Stimulated activated memory B cell treated with anti-CD40 and anti-IgM and Interleukin-4, amounts not matched to agents 10 μg/mL and 1 μg/mL and 100 μg/mL, for 72 hours (primary cell): ENCODE results near the gene ARFGEF2.
"Not testable (repeated sequence)": the region's sequence is repeated elsewhere in the genome, so short reads cannot be mapped to it uniquely, and the experiment has no call there.

Experiments
- ATAC-seq: fragments of 150-1000 bp; cut with Tn5 transposase; 2 replicates; pipeline ENCODE4 v1.10.0; 2021
- H3K27ac Mint-ChIP-seq: one replicate; pipeline ENCODE4 v1.8.0; 2022; ENCODE audit warnings: mild to moderate bottlenecking, mixed read lengths
- H3K27me3 Mint-ChIP-seq: one replicate; pipeline ENCODE4 v1.8.0; 2022; ENCODE audit warnings: mixed read lengths
- H3K36me3 Mint-ChIP-seq: one replicate; pipeline ENCODE4 v1.8.0; 2022; ENCODE audit warnings: mixed read lengths
- H3K4me1 Mint-ChIP-seq: one replicate; pipeline ENCODE4 v1.8.0; 2022; ENCODE audit warnings: mixed read lengths
- H3K4me3 Mint-ChIP-seq: one replicate; pipeline ENCODE4 v1.8.0; 2022; ENCODE audit warnings: mild to moderate bottlenecking, moderate library complexity, mixed read lengths
- H3K9me3 Mint-ChIP-seq: one replicate; pipeline ENCODE4 v1.8.0; 2022; ENCODE audit warnings: mixed read lengths

ARFGEF2 gene

GRCh38 chr20:48921168-48921882, at the start of gene ARFGEF2:
TSS of gene ARFGEF2 (plus strand) at chr20:48921711. CDS start at chr20:48921890, 179 bp downstream.
- Mint-ChIP-seq H3K27me3 (no peaks in the 10 kb centered on the region), H3K4me1 (peaks cover 55% of the 10 kb centered on the region), H3K27ac (peak within 1 kb of the TSS; percentile 92), H3K9me3 (no peaks in the 10 kb centered on the region), H3K4me3 (peak within 1 kb of the TSS; percentile 98), H3K36me3 (peaks cover 6% of the 10 kb centered on the region)
- peak; percentile 95 for ATAC-seq

DNA sequence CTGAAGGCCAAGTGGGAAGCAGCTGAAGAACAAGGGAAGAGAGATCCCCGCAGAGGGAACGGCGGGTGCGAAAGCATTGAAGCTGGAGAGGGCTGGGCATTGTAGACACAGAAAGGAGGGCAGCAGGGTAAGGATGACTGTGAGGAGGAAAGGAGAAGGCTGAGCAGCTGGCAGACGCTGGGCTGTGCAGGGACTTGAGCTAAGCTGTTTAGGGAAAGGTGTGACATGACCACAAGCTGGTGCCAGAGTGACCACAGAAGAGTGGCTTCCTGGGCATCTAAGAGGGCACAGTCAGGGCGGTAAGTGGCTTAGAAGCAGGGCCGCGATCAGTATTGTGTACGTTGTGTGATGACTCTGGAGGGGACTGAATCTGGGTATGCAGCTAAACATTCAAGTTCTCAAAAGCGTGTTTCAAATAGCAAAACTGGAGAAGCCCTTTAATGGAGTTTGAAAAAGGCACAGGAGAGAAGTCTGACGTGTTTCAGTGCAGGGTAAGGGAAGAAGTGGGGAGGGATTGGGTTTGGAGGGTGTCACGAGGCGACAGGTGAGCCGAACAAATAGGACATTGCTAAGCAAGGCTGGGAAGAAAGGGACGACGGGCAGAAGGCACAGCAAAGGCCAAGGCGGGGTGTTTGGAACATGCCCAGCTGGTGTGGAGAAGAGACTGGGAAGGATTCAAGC, 46.1 kb upstream of the ARFGEF2 start:
- Mint-ChIP-seq H3K4me1 (peaks cover 39% of the 10 kb centered on the region), H3K36me3 (no peaks in the 10 kb centered on the region), H3K27ac (peak overlapping the region; percentile 99), H3K27me3 (no peaks in the 10 kb centered on the region), H3K9me3 (no peaks in the 10 kb centered on the region), H3K4me3 (no peak overlapping the region)
- no peak for ATAC-seq

- Mint-ChIP-seq H3K27me3 (no peaks in the 10 kb centered on the region), H3K36me3 (no peaks in the 10 kb centered on the region), H3K9me3 (no peaks in the 10 kb centered on the region), H3K4me3 (no peak overlapping the region), H3K4me1 (peaks cover 39% of the 10 kb centered on the region), H3K27ac (peak overlapping the region; percentile 99)
- peak; percentile 73 for ATAC-seq
Measured at GRCh38 chr20:48875914-48876240, 45.6 kb upstream of the ARFGEF2 start.

DNA sequence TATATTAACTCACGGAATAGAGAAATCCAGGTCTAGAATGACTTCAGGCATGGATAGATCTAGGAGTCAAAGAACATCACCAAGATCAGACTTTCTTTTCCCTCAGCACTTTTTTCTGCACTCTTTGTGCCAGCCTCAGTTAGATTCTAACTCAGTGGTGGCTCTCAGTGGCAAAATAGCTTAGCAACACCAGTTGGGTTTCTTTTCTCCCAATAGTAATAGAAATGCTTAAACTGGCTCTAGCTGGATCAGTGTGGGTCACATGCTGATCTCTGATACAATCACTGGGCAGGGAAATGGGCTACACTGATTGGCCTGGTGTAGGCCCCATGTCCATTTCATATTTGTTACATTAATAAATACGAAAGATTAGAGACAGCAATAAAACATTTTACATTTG, 44.2 kb upstream of the ARFGEF2 start:
- Mint-ChIP-seq H3K9me3 (no peaks in the 10 kb centered on the region), H3K27me3 (no peaks in the 10 kb centered on the region), H3K4me1 (peaks cover 39% of the 10 kb centered on the region), H3K4me3 (no peak overlapping the region), H3K27ac (no peak overlapping the region), H3K36me3 (no peaks in the 10 kb centered on the region)
- no peak for ATAC-seq

- H3K27me3 Mint-ChIP-seq: no peaks in the 10 kb centered on the region
Measured at GRCh38 chr20:48878534-48879248, 42.8 kb upstream of the ARFGEF2 start.

DNA sequence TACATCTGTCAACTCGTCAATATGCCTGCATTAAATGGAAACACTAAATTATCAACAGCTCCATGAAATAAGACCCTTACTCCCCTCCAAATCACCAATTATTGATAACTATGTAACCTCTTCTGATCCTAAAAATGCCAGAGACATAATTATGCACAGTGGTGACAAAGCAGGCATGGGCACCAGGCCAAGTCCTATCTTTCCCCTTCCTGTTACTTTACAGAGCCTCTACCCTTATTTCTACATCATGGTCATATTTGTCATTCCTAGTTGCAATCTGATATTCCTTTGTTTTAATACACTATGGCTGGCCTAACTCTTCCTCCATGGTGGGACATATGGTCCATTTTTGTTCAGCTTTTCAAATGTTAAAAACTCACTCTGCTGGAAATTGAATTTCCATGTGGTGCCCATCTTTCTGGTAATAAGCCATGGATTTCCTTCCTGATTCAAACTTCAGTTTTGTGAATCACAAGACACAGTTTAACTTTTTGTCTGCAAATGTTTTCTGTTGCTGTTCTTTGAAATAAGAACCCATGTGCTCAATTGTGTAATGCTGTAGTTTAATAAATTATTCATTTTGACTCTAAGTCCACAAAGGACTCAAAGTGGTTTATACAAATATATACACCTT, 41.8 kb upstream of the ARFGEF2 start:
- Mint-ChIP-seq H3K9me3 (no peaks in the 10 kb centered on the region), H3K27ac (no peak overlapping the region), H3K4me1 (peaks cover 19% of the 10 kb centered on the region), H3K27me3 (no peaks in the 10 kb centered on the region), H3K4me3 (no peak overlapping the region), H3K36me3 (no peaks in the 10 kb centered on the region)
- ATAC-seq: no peak

More at GRCh38 chr20:48878534-48879248, 42.8 kb upstream of the ARFGEF2 start:
- no peaks in the 10 kb centered on the region for H3K36me3 Mint-ChIP-seq
- H3K4me1 Mint-ChIP-seq: peaks cover 28% of the 10 kb centered on the region
- H3K27ac Mint-ChIP-seq: no peak overlapping the region
- no peak overlapping the region for H3K4me3 Mint-ChIP-seq
- H3K9me3 Mint-ChIP-seq: no peaks in the 10 kb centered on the region
- no peak for ATAC-seq

GRCh38 chr20:48880331-48880730, 41.2 kb upstream of the ARFGEF2 start:
- Mint-ChIP-seq H3K9me3 (no peaks in the 10 kb centered on the region), H3K4me3 (no peak overlapping the region), H3K27ac (no peak overlapping the region), H3K4me1 (peaks cover 13% of the 10 kb centered on the region), H3K36me3 (no peaks in the 10 kb centered on the region), H3K27me3 (no peaks in the 10 kb centered on the region)
- ATAC-seq: no peak

DNA sequence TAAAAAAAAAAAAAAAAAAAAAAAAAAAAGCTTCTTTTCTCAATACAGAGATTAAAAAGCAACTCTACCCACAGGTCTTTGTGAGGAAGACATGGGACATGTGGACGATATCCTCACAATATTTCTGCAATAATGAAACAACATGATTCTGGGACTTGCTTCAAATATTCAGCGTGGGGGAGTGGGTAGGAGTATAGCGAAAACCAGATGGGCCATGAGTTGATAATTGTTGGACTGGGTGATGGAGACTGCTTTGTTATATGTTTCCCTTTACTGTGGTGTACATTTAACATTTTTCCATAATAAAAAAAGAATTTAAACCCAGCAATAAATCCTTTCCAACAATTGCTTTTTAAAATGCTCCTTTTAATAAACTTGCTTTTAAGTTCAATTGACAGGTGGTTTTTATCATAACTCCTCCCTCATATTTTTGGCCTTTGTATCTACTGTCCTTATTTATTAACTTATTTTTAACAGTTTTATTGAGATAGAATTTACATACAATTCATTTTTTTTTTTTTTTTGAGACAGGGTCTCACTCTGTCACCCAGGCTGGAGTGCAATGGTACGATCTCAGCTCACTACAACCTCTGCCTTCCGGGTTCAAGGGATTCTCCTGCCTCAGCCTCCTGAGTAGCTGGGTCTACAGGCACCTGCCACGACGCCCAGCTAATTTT, 40.4 kb upstream of the ARFGEF2 start:
- Mint-ChIP-seq H3K27ac (no peak overlapping the region), H3K4me1 (peaks cover 5% of the 10 kb centered on the region), H3K9me3 (no peaks in the 10 kb centered on the region), H3K27me3 (no peaks in the 10 kb centered on the region), H3K4me3 (no peak overlapping the region), H3K36me3 (no peaks in the 10 kb centered on the region)
- no peak for ATAC-seq

DNA sequence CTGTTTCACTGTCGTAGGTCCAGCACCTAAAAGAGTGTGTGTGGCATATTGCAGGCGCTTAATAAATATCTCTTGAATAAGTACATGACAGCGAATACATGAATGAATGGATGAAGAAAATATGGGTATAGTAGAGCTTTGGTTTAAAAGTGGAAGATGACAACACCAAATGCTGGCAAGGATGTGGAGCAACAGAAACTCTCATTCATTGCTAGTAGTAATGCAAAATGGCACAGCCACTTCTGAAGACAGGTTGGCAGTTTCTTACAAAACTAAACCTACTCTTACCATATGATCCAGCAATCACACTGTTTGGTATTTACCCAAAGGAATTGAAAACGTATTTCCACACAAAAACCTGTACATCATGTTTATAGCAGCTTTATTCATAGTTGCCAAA, 36.3 kb upstream of the ARFGEF2 start:
- no peak for ATAC-seq
- no peaks in the 10 kb centered on the region for H3K27me3 Mint-ChIP-seq
- no peaks in the 10 kb centered on the region for H3K36me3 Mint-ChIP-seq
- H3K9me3 Mint-ChIP-seq: no peaks in the 10 kb centered on the region
- H3K27ac Mint-ChIP-seq: peak overlapping the region; percentile 17
- no peak overlapping the region for H3K4me3 Mint-ChIP-seq
- H3K4me1 Mint-ChIP-seq: peaks cover 16% of the 10 kb centered on the region

DNA sequence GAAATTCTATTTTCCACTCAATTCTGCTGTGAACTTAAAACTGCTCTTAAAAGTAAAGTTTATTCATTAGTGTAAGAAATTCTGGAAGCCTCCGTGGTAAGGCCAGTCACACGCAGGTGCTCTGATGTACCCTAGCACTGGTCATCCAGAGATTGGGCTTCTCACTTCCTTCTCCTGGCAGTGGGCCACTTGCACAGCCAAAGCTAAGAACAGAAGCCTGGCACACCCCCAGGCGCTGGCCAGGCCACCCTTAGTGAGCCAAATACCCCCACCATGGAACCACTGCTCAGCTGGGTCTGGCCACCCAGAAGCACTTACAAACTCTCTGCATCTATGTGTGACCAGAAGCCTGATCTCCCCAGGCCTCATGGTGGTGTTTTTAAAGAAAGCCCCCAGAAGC, 35.3 kb upstream of the ARFGEF2 start:
- no peak for ATAC-seq
- H3K27me3 Mint-ChIP-seq: no peaks in the 10 kb centered on the region

GRCh38 chr20:48886811-48887210, 34.7 kb upstream of the ARFGEF2 start:
- Mint-ChIP-seq H3K9me3 (peaks cover 5% of the 10 kb centered on the region), H3K36me3 (no peaks in the 10 kb centered on the region), H3K27ac (no peak overlapping the region), H3K4me1 (peaks cover 31% of the 10 kb centered on the region), H3K27me3 (no peaks in the 10 kb centered on the region), H3K4me3 (no peak overlapping the region)
- no peak for ATAC-seq

More for the DNA sequence above, 35.3 kb upstream of the ARFGEF2 start:
- H3K36me3 Mint-ChIP-seq: no peaks in the 10 kb centered on the region
- H3K4me3 Mint-ChIP-seq: no peak overlapping the region
- H3K27ac Mint-ChIP-seq: no peak overlapping the region
- H3K9me3 Mint-ChIP-seq: peaks cover 4% of the 10 kb centered on the region
- H3K4me1 Mint-ChIP-seq: peaks cover 26% of the 10 kb centered on the region

DNA sequence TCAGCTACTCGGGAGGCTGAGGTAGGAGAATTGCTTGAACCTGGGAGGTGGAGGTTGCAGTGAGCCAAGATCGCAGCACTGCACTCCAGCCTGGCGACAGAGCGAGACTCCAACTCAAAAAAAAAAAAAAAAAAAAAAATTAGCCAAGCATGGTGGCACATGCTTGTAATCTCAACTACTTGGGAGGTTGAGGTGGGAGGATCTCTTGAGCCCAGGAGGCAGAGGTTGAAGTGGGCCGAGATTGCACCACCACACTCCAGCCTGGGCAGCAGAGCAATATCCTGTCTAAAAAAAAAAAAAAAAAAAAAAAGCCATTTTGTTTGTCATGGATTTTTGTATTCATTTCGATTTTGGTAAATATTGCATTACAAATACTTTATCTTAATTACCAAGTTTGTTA, 33.0 kb upstream of the ARFGEF2 start:
- ATAC-seq, H3K9me3 Mint-ChIP-seq, H3K36me3 Mint-ChIP-seq, H3K27me3 Mint-ChIP-seq, H3K4me3 Mint-ChIP-seq: not testable (repeated sequence)
- Mint-ChIP-seq H3K27ac (peak overlapping the region; percentile 67), H3K4me1 (peaks cover 37% of the 10 kb centered on the region)

GRCh38 chr20:48889140-48889790, 32.2 kb upstream of the ARFGEF2 start:
- Mint-ChIP-seq H3K4me1 (peaks cover 37% of the 10 kb centered on the region), H3K4me3 (no peak overlapping the region), H3K27me3 (no peaks in the 10 kb centered on the region), H3K36me3 (no peaks in the 10 kb centered on the region), H3K27ac (peak overlapping the region; percentile 67), H3K9me3 (peaks cover 5% of the 10 kb centered on the region)
- ATAC-seq: peak; percentile 88

- H3K36me3 Mint-ChIP-seq: no peaks in the 10 kb centered on the region
- H3K27ac Mint-ChIP-seq: peak overlapping the region; percentile 9
- H3K9me3 Mint-ChIP-seq: peaks cover 5% of the 10 kb centered on the region
- no peaks in the 10 kb centered on the region for H3K27me3 Mint-ChIP-seq
- peaks cover 37% of the 10 kb centered on the region for H3K4me1 Mint-ChIP-seq
- peak; percentile 42 for ATAC-seq
- H3K4me3 Mint-ChIP-seq: no peak overlapping the region
Measured at GRCh38 chr20:48891235-48892048, 30.1 kb upstream of the ARFGEF2 start.
